Spinal cord (tissue), 10 donors: ENCODE data around the gene MAK. TPM values are rescaled to one million over a fixed set of nuclear protein-coding genes. Genes with fewer than 3 reads are reported as not detected.
"Not testable (repeated sequence)": the region's sequence is repeated elsewhere in the genome, so short reads cannot be mapped to it uniquely, and the experiment has no call there.

Source experiments
- DNase-seq, 6 donors: peaks; one replicate each; pipeline versions ENCODE4 v3.0.0 to v3.0.0-alpha.2; 2013 to 2015; ENCODE audit warnings: low spot score in 6 of 6, low read depth in 4 of 6
- H3K27ac ChIP-seq: one replicate; pipeline ENCODE4 v1.5.1; 2013; ENCODE audit warnings: low read depth, low read length, control low read depth
- H3K27me3 ChIP-seq: one replicate; pipeline ENCODE4 v1.6.1; 2013; ENCODE audit warnings: low read length; ENCODE audit not compliant: control insufficient read depth, insufficient read depth
- H3K36me3 ChIP-seq: one replicate; pipeline ENCODE4 v1.6.1; 2013; ENCODE audit warnings: low read length; ENCODE audit not compliant: control insufficient read depth, insufficient read depth
- H3K4me1 ChIP-seq: one replicate; pipeline ENCODE4 v1.6.1; 2013; ENCODE audit warnings: low read length; ENCODE audit not compliant: control insufficient read depth, insufficient read depth
- H3K4me3 ChIP-seq: one replicate; pipeline ENCODE4 v1.5.1; 2013; ENCODE audit warnings: low read depth, low read length, control low read depth
- H3K9me3 ChIP-seq: one replicate; pipeline ENCODE4 v1.6.1; 2013; ENCODE audit warnings: low read length; ENCODE audit not compliant: control insufficient read depth, insufficient read depth
- WGBS: methylation state at CpG from one replicate; pipeline ENCODE4 v1.1.5; 2013; ENCODE audit warnings: missing lambda C conversion rate; ENCODE audit not compliant: insufficient coverage; 5-methylcytosine and 5-hydroxymethylcytosine counted together
- polyA plus RNA-seq, 2 donors: library from polyadenylated mRNA; unstranded; fragments of 120-200 nt; gene quantifications; one replicate each; pipeline ENCODE4 v1.2.1, GENCODE V29; 2013; ENCODE audit not compliant: insufficient read length in 2 of 2
- total RNA-seq, 2 donors: library from RNA; depleted of rRNA in 1 of 2; stranded (reverse); fragments of 120-200 nt in 1 of 2; fragments of >200 nt in 1 of 2; gene quantifications; one replicate each; pipeline versions ENCODE4 v1.2.3 to v1.2.4, GENCODE V29; 2013 to 2014
- donor health status: healthy.

MAK gene
- total and polyA plus RNA-seq, 4 donors = 0.79 to 2.6 (median 2.2) TPM

GRCh38 chr6:10877871-10878270 is 39.5 kb upstream of the MAK start:
- no CpG with 5 or more reads among the region's 1 CpG for WGBS
- H3K4me3 ChIP-seq = no peak overlapping the region
- H3K9me3 ChIP-seq = no peaks in the 10 kb centered on the region
- H3K27ac ChIP-seq = no peak overlapping the region
- DNase-seq = peak in 1 of 6 donors; percentile 13
- no peaks in the 10 kb centered on the region for H3K36me3 ChIP-seq
- peaks cover 34% of the 10 kb centered on the region for H3K27me3 ChIP-seq
- peaks cover 15% of the 10 kb centered on the region for H3K4me1 ChIP-seq

GRCh38 chr6:10877012-10877411 is 38.7 kb upstream of the MAK start:
- peaks cover 7% of the 10 kb centered on the region for H3K4me1 ChIP-seq
- H3K27me3 ChIP-seq = peaks cover 25% of the 10 kb centered on the region
- no peak for DNase-seq
- H3K4me3 ChIP-seq = no peak overlapping the region
- H3K36me3 ChIP-seq = no peaks in the 10 kb centered on the region
- no peaks in the 10 kb centered on the region for H3K9me3 ChIP-seq
- no peak overlapping the region for H3K27ac ChIP-seq
- 96% methylated on average over 7 of the region's 14 CpGs for WGBS

- no peak for DNase-seq
- no peaks in the 10 kb centered on the region for H3K9me3 ChIP-seq
- WGBS = 84% methylated on average over 4 of the region's 4 CpGs
- H3K36me3 ChIP-seq = no peaks in the 10 kb centered on the region
- no peaks in the 10 kb centered on the region for H3K4me1 ChIP-seq
- no peak overlapping the region for H3K4me3 ChIP-seq
- H3K27me3 ChIP-seq = peaks cover 5% of the 10 kb centered on the region
- no peak overlapping the region for H3K27ac ChIP-seq
These were observed 36.7 kb upstream of the MAK start for GRCh38 chr6:10875026-10875425.

GRCh38 chr6:10874207-10874606 is 35.9 kb upstream of the MAK start:
- no peak overlapping the region for H3K4me3 ChIP-seq
- 67% methylated on average over 5 of the region's 6 CpGs for WGBS
- H3K27ac ChIP-seq = no peak overlapping the region
- H3K36me3 ChIP-seq = no peaks in the 10 kb centered on the region
- no peaks in the 10 kb centered on the region for H3K27me3 ChIP-seq
- no peak for DNase-seq
- no peaks in the 10 kb centered on the region for H3K9me3 ChIP-seq
- no peaks in the 10 kb centered on the region for H3K4me1 ChIP-seq

GRCh38 chr6:10873374-10873773 is 35.0 kb upstream of the MAK start:
- no peaks in the 10 kb centered on the region for H3K27me3 ChIP-seq
- H3K4me3 ChIP-seq = no peak overlapping the region
- WGBS = no CpG with 5 or more reads among the region's 1 CpG
- DNase-seq = no peak
- no peak overlapping the region for H3K27ac ChIP-seq
- H3K4me1 ChIP-seq = no peaks in the 10 kb centered on the region
- no peaks in the 10 kb centered on the region for H3K9me3 ChIP-seq
- no peaks in the 10 kb centered on the region for H3K36me3 ChIP-seq

- no peaks in the 10 kb centered on the region for H3K9me3 ChIP-seq
- no peak overlapping the region for H3K4me3 ChIP-seq
- DNase-seq = no peak
- H3K27ac ChIP-seq = no peak overlapping the region
- H3K27me3 ChIP-seq = no peaks in the 10 kb centered on the region
- 96% methylated on average over 2 of the region's 3 CpGs for WGBS
- no peaks in the 10 kb centered on the region for H3K36me3 ChIP-seq
- no peaks in the 10 kb centered on the region for H3K4me1 ChIP-seq
These were observed 29.6 kb upstream of the MAK start for GRCh38 chr6:10867952-10868351.

GRCh38 chr6:10866709-10867108 is 28.4 kb upstream of the MAK start:
- not testable (repeated sequence) for H3K4me1 ChIP-seq, H3K27ac ChIP-seq, H3K27me3 ChIP-seq, DNase-seq, H3K9me3 ChIP-seq, H3K4me3 ChIP-seq, H3K36me3 ChIP-seq
- WGBS = 100% methylated on average over 1 of the region's 3 CpGs

- H3K9me3 ChIP-seq, H3K4me1 ChIP-seq, H3K27me3 ChIP-seq, H3K36me3 ChIP-seq, H3K27ac ChIP-seq, DNase-seq, H3K4me3 ChIP-seq: not testable (repeated sequence)
- 100% methylated on average over 4 of the region's 7 CpGs for WGBS
These were observed 24.7 kb upstream of the MAK start for GRCh38 chr6:10863031-10863430.

GRCh38 chr6:10862361-10862760 is 24.0 kb upstream of the MAK start:
- no peak for DNase-seq
- Histone ChIP-seq H3K9me3 (no peaks in the 10 kb centered on the region), H3K36me3 (no peaks in the 10 kb centered on the region), H3K4me1 (no peaks in the 10 kb centered on the region), H3K27me3 (no peaks in the 10 kb centered on the region), H3K27ac (no peak overlapping the region), H3K4me3 (no peak overlapping the region)
- WGBS = 61% methylated on average over 4 of the region's 4 CpGs

- no peaks in the 10 kb centered on the region for H3K9me3 ChIP-seq
- no peaks in the 10 kb centered on the region for H3K27me3 ChIP-seq
- no peaks in the 10 kb centered on the region for H3K36me3 ChIP-seq
- DNase-seq = no peak
- WGBS = no CpG with 5 or more reads among the region's 2 CpGs
- H3K4me1 ChIP-seq = no peaks in the 10 kb centered on the region
- H3K27ac ChIP-seq = no peak overlapping the region
- no peak overlapping the region for H3K4me3 ChIP-seq
These were observed 22.7 kb upstream of the MAK start for GRCh38 chr6:10861086-10861485.
